GM19043 (cell line): ENCODE data around the gene IQSEC3.

Experiments used
- ATAC-seq: cut with Tn5 transposase; IDR thresholded peaks from one replicate; pipeline ENCODE4 v1.9.1; 2021; ENCODE audit warnings: low read depth; ENCODE audit not compliant: unreplicated experiment

The IQSEC3 gene

GRCh38 chr12:191541-191940, 125.0 kb downstream of the IQSEC3 start:
- no peak for ATAC-seq

- ATAC-seq: no peak
Observed at GRCh38 chr12:193261-193660, 126.7 kb downstream of the IQSEC3 start.

GRCh38 chr12:194276-194675, 127.7 kb downstream of the IQSEC3 start:
- ATAC-seq: no peak

GRCh38 chr12:195156-195555, 128.6 kb downstream of the IQSEC3 start:
- ATAC-seq: no peak

GRCh38 chr12:195951-196350, 129.4 kb downstream of the IQSEC3 start:
- no peak for ATAC-seq

- ATAC-seq: no peak
Observed at GRCh38 chr12:196436-196835, 129.9 kb downstream of the IQSEC3 start.

GRCh38 chr12:197347-197746, 130.8 kb downstream of the IQSEC3 start:
- no peak for ATAC-seq

GRCh38 chr12:197911-198695, 131.5 kb downstream of the IQSEC3 start:
- ATAC-seq: no peak

GRCh38 chr12:198705-199104, 132.1 kb downstream of the IQSEC3 start:
- ATAC-seq: no peak

- ATAC-seq: no peak
Observed at GRCh38 chr12:201361-201760, 134.8 kb downstream of the IQSEC3 start.

- no peak for ATAC-seq
Observed at GRCh38 chr12:202081-202731, 135.6 kb downstream of the IQSEC3 start.

GRCh38 chr12:203074-203461, 136.5 kb downstream of the IQSEC3 start:
- no peak for ATAC-seq

- no peak for ATAC-seq
Observed at GRCh38 chr12:203462-204260, 137.1 kb downstream of the IQSEC3 start.

GRCh38 chr12:204261-204678, 137.7 kb downstream of the IQSEC3 start:
- no peak for ATAC-seq

- ATAC-seq: no peak
Observed at GRCh38 chr12:205026-205425, 138.5 kb downstream of the IQSEC3 start.

- no peak for ATAC-seq
Observed at GRCh38 chr12:206746-207440, 140.3 kb downstream of the IQSEC3 start.

- no peak for ATAC-seq
Observed at GRCh38 chr12:207804-208203, 141.2 kb downstream of the IQSEC3 start.

- ATAC-seq: no peak
Observed at GRCh38 chr12:208813-209212, 142.2 kb downstream of the IQSEC3 start.

GRCh38 chr12:209246-209645, 142.7 kb downstream of the IQSEC3 start:
- no peak for ATAC-seq

GRCh38 chr12:209851-210250, 143.3 kb downstream of the IQSEC3 start:
- ATAC-seq: no peak
